NB4 (cell line): ENCODE measurements around the gene MRS2.

Source experiments
- POLR2A ChIP-seq: IDR thresholded peaks from 2 replicates; pipeline ENCODE4 v1.6.1; 2011; ENCODE audit warnings: mild to moderate bottlenecking; ENCODE audit not compliant: insufficient read length; ENCODE audit errors: extremely low read depth
- TF ChIP-seq, protein P1 (sequence below): IDR thresholded peaks from one replicate; pipeline ENCODE4 v1.5.1; 2012; ENCODE audit warnings: low read depth, low read length

DNA sequence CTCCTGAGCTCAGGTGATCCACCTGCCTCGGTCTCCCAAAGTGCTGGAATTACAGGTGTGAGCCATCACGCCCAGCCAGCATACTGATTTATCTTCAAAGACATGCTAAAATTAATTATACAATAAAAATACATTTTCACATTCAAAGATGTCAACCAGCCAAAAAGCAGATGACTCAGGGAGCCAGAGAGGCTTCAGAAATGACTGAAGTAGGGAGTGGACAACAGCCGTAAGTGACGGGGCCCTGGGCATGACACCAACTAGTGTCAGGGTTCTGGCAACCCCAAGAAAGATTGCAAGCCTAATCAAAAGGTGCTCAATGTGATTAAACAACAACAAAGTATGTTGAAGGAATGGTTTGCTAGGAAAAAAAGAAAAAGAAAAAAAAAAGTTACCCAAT, 58.2 kb downstream of the MRS2 start:
- TF ChIP-seq, protein P1, sequence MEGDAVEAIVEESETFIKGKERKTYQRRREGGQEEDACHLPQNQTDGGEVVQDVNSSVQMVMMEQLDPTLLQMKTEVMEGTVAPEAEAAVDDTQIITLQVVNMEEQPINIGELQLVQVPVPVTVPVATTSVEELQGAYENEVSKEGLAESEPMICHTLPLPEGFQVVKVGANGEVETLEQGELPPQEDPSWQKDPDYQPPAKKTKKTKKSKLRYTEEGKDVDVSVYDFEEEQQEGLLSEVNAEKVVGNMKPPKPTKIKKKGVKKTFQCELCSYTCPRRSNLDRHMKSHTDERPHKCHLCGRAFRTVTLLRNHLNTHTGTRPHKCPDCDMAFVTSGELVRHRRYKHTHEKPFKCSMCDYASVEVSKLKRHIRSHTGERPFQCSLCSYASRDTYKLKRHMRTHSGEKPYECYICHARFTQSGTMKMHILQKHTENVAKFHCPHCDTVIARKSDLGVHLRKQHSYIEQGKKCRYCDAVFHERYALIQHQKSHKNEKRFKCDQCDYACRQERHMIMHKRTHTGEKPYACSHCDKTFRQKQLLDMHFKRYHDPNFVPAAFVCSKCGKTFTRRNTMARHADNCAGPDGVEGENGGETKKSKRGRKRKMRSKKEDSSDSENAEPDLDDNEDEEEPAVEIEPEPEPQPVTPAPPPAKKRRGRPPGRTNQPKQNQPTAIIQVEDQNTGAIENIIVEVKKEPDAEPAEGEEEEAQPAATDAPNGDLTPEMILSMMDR = no peak
- no peak for TF ChIP-seq POLR2A
